Endothelial cell of umbilical vein (primary cell): ENCODE results near the gene PPP1R15B.

Experiments
- EZH2 ChIP-seq: IDR thresholded peaks from 2 replicates; pipeline ENCODE4 v1.6.1; 2012; ENCODE audit warnings: borderline replicate concordance, low read depth, mild to moderate bottlenecking, moderate library complexity, low read length, inconsistent platforms; ENCODE audit not compliant: severe bottlenecking
- POLR2A ChIP-seq: IDR thresholded peaks from 2 replicates; pipeline ENCODE4 v1.6.1; 2012; ENCODE audit warnings: low read depth, mild to moderate bottlenecking, control low read depth, low read length
- POLR2AphosphoS5 ChIP-seq: IDR thresholded peaks from 2 replicates; pipeline ENCODE4 v1.6.1; 2012; ENCODE audit warnings: low read depth, mild to moderate bottlenecking, control low read depth, low read length, moderate library complexity; ENCODE audit not compliant: insufficient read depth
- TF ChIP-seq, protein P1 (sequence below), 2 donors: IDR thresholded peaks; 1 replicate in 1 of 2; 2 replicates in 1 of 2; pipeline ENCODE4 v1.5.1; 2011; ENCODE audit warnings: low read length in 2 of 2, mild to moderate bottlenecking in 2 of 2, moderate library complexity in 2 of 2, control low read depth in 1 of 2, inconsistent platforms in 1 of 2, low read depth in 1 of 2; ENCODE audit not compliant: insufficient read depth in 1 of 2; ENCODE audit errors: extremely low read depth in 1 of 2
- TF ChIP-seq, protein P2 (sequence below): IDR thresholded peaks from 2 replicates; pipeline ENCODE4 v1.6.1; 2011; ENCODE audit not compliant: insufficient read depth, insufficient read length

DNA sequence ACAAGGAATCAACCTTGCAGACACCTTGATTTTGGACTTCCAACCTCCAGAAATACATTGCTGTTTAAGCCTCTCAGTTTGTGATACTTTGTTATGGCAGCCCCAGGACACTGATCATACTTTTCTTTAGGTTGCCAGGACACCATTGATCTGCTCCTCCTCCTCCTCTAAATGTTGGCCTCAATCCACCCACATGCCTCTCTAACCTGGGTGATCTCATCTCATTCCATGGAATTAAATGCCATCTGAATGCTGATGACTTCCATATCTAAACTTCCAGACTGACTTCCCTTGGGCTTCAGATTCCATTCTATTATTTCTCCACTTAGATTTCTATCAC lies 7.4 kb upstream of the PPP1R15B start:
- TF ChIP-seq POLR2A (no peak), POLR2AphosphoS5 (no peak), EZH2 (no peak)
- TF ChIP-seq, protein P1, sequence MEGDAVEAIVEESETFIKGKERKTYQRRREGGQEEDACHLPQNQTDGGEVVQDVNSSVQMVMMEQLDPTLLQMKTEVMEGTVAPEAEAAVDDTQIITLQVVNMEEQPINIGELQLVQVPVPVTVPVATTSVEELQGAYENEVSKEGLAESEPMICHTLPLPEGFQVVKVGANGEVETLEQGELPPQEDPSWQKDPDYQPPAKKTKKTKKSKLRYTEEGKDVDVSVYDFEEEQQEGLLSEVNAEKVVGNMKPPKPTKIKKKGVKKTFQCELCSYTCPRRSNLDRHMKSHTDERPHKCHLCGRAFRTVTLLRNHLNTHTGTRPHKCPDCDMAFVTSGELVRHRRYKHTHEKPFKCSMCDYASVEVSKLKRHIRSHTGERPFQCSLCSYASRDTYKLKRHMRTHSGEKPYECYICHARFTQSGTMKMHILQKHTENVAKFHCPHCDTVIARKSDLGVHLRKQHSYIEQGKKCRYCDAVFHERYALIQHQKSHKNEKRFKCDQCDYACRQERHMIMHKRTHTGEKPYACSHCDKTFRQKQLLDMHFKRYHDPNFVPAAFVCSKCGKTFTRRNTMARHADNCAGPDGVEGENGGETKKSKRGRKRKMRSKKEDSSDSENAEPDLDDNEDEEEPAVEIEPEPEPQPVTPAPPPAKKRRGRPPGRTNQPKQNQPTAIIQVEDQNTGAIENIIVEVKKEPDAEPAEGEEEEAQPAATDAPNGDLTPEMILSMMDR (IDR thresholded peaks at IDR 0.05; ENCODE audit: extremely low read depth in 1 of 2, insufficient read depth in 1 of 2, low read depth in 1 of 2, low read length in 2 of 2), result no peak
- TF ChIP-seq, protein P2, sequence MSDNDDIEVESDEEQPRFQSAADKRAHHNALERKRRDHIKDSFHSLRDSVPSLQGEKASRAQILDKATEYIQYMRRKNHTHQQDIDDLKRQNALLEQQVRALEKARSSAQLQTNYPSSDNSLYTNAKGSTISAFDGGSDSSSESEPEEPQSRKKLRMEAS, result no peak
